Upper lobe of left lung (tissue), 6 donors: Measurements from ENCODE around the gene OR13J1. TPM values are rescaled to one million over a fixed set of nuclear protein-coding genes. Genes with fewer than 3 reads are reported as not detected.

Experiments used
- ATAC-seq, 2 donors: fragments of 200-7000 bp; cut with Tn5 transposase; one replicate each; pipeline ENCODE4 v1.9.1; 2022; ENCODE audit warnings: mild to moderate bottlenecking in 2 of 2, moderate library complexity in 2 of 2; ENCODE audit not compliant: low FRiP score in 2 of 2
- DNase-seq, 2 donors: peaks; one replicate each; pipeline ENCODE4 v3.0.0-alpha.2; 2019 to 2020
- H3K27ac ChIP-seq, 4 donors: fragments of 200-600 bp; sonication (generic); one replicate each; pipeline ENCODE4 v1.5.1; 2016 to 2019
- H3K27me3 ChIP-seq, 4 donors: fragments of 200-600 bp; sonication (generic); one replicate each; pipeline ENCODE4 v1.5.1; 2017 to 2019
- H3K36me3 ChIP-seq, 4 donors: fragments of 200-600 bp; sonication (generic); one replicate each; pipeline ENCODE4 v1.5.1; 2016 to 2019
- H3K4me1 ChIP-seq, 4 donors: fragments of 200-600 bp; sonication (generic); one replicate each; pipeline ENCODE4 v1.5.1; 2018 to 2019
- H3K4me3 ChIP-seq, 4 donors: fragments of 200-600 bp; sonication (generic); one replicate each; pipeline ENCODE4 v1.5.1; 2017 to 2019; ENCODE audit warnings: mild to moderate bottlenecking in 2 of 4, moderate library complexity in 1 of 4
- H3K9me3 ChIP-seq, 4 donors: fragments of 200-600 bp; sonication (generic); one replicate each; pipeline ENCODE4 v1.5.1; 2018 to 2019
- CTCF ChIP-seq, 6 experiments: fragments of 450-650 bp in 4 of 6; fragments of 200-600 bp in 2 of 6; sonication (generic) in 2 of 6; IDR thresholded peaks; one replicate each; pipeline ENCODE4 v1.5.1; 2016 to 2019; ENCODE audit warnings: antibody characterized with exemption in 6 of 6
- EP300 ChIP-seq, 4 donors: sonication (generic); formaldehyde crosslinking; IDR thresholded peaks; one replicate each; pipeline ENCODE4 v1.5.1; 2017; ENCODE audit warnings: antibody characterized with exemption in 4 of 4, control low read depth in 2 of 4
- POLR2A ChIP-seq, 4 donors: fragments of 450-650 bp; IDR thresholded peaks; one replicate each; pipeline ENCODE4 v1.5.1; 2016 to 2017; ENCODE audit warnings: antibody characterized with exemption in 4 of 4, mild to moderate bottlenecking in 2 of 4
- POLR2AphosphoS5 ChIP-seq, 2 donors: sonication (generic); formaldehyde crosslinking; IDR thresholded peaks; one replicate each; pipeline ENCODE4 v1.5.1; 2017; ENCODE audit warnings: antibody characterized with exemption in 2 of 2
- WGBS, 2 donors: methylation state at CpG; one replicate each; pipeline ENCODE4 v1.1.5; 2017 to 2018; 5-methylcytosine and 5-hydroxymethylcytosine counted together
- total RNA-seq, 6 donors: library from RNA; depleted of rRNA in 4 of 6; stranded (reverse); fragments of >200 nt in 4 of 6; gene quantifications; one replicate each; pipeline versions ENCODE4 v1.1.0 to v1.2.1, GENCODE V29; 2016 to 2021
- donor health status: DM: no; HTN: no; CAD: no; lungs with moderate emphysema.
- donor health status: DM: no; HTN: yes; CAD: no; lungs with severe emphysema.

OR13J1 gene
- total RNA-seq, 6 donors from 2014 or later: not detected

GRCh38 chr9:35854091-35854762, 16.0 kb downstream of the OR13J1 start:
- H3K27ac ChIP-seq: no peak overlapping the region
- H3K4me1 ChIP-seq: no peaks in the 10 kb centered on the region
- H3K36me3 ChIP-seq: peaks cover 0 to 7% (median 2%) of the 10 kb centered on the region in 4 donors
- no peaks in the 10 kb centered on the region for H3K27me3 ChIP-seq
- no peak for ATAC-seq
- DNase-seq: no peak
- TF ChIP-seq EP300 (IDR thresholded peaks at IDR 0.05): no peak
- no peak for TF ChIP-seq POLR2A (IDR thresholded peaks at IDR 0.05)
- TF ChIP-seq CTCF (IDR thresholded peaks at IDR 0.05): no peak
- TF ChIP-seq POLR2AphosphoS5 (IDR thresholded peaks at IDR 0.05): no peak
- no peak overlapping the region for H3K4me3 ChIP-seq
- no peaks in the 10 kb centered on the region for H3K9me3 ChIP-seq
- 92 to 95% methylated on average over 6 to 7 of the region's 7 CpGs for WGBS, 2 donors

- TF ChIP-seq POLR2A (IDR thresholded peaks at IDR 0.05) (no peak), CTCF (IDR thresholded peaks at IDR 0.05) (no peak), EP300 (IDR thresholded peaks at IDR 0.05) (no peak), POLR2AphosphoS5 (IDR thresholded peaks at IDR 0.05) (no peak)
- H3K4me1 ChIP-seq: no peaks in the 10 kb centered on the region
- H3K4me3 ChIP-seq: no peak overlapping the region
- H3K36me3 ChIP-seq: peaks cover 0 to 7% (median 2%) of the 10 kb centered on the region in 4 donors
- ATAC-seq: no peak
- DNase-seq: peak in 1 of 2 donors; percentile 71
- no peaks in the 10 kb centered on the region for H3K9me3 ChIP-seq
- H3K27me3 ChIP-seq: no peaks in the 10 kb centered on the region
- H3K27ac ChIP-seq: no peak overlapping the region
- WGBS, 2 donors: 84 to 89% methylated on average over 23 to 25 of the region's 25 CpGs
Observed at GRCh38 chr9:35852876-35853865, 17.0 kb downstream of the OR13J1 start.

GRCh38 chr9:35852267-35852815, 17.9 kb downstream of the OR13J1 start:
- H3K36me3 ChIP-seq: peaks cover 0 to 7% (median 2%) of the 10 kb centered on the region in 4 donors
- no peaks in the 10 kb centered on the region for H3K9me3 ChIP-seq
- peak in 1 of 2 donors; percentile 8 for DNase-seq
- H3K27me3 ChIP-seq: no peaks in the 10 kb centered on the region
- H3K4me3 ChIP-seq: no peak overlapping the region
- no peaks in the 10 kb centered on the region for H3K4me1 ChIP-seq
- no peak for ATAC-seq
- 88 to 89% methylated on average over 2 of the region's 2 CpGs for WGBS, 2 donors
- TF ChIP-seq POLR2A (IDR thresholded peaks at IDR 0.05) (no peak), CTCF (IDR thresholded peaks at IDR 0.05) (no peak), EP300 (IDR thresholded peaks at IDR 0.05) (no peak)
- H3K27ac ChIP-seq: no peak overlapping the region

GRCh38 chr9:35847792-35848572, 22.2 kb downstream of the OR13J1 start:
- WGBS, 2 donors: 80 to 85% methylated on average over 4 of the region's 4 CpGs
- Histone ChIP-seq H3K4me1 (peaks cover 27 to 34% (median 28%) of the 10 kb centered on the region in 4 donors), H3K27ac (no peak overlapping the region), H3K4me3 (no peak overlapping the region), H3K36me3 (peaks cover 0 to 13% (median 1%) of the 10 kb centered on the region in 4 donors), H3K27me3 (no peaks in the 10 kb centered on the region), H3K9me3 (no peaks in the 10 kb centered on the region)
- ATAC-seq (no peak), DNase-seq (no peak)
- no peak for TF ChIP-seq CTCF (IDR thresholded peaks at IDR 0.05)
- TF ChIP-seq EP300 (IDR thresholded peaks at IDR 0.05): no peak
- no peak for TF ChIP-seq POLR2AphosphoS5 (IDR thresholded peaks at IDR 0.05)
- TF ChIP-seq POLR2A (IDR thresholded peaks at IDR 0.05): no peak
